ENCODE results near the gene TRIM9.

The TRIM9 gene

GRCh38 chr14:51058382-51058781 is 36.5 kb downstream of the TRIM9 start:
- DNase-seq (ENCODE audit: low read depth, low spot score) = no peak

- no peak for DNase-seq (ENCODE audit: low read depth, low spot score)
Observed at GRCh38 chr14:51056421-51056820, 38.5 kb downstream of the TRIM9 start.

- DNase-seq (ENCODE audit: low read depth, low spot score) = no peak
Observed at GRCh38 chr14:51053157-51053556, 41.7 kb downstream of the TRIM9 start.

GRCh38 chr14:51044961-51045360 is 49.9 kb downstream of the TRIM9 start:
- DNase-seq (ENCODE audit: low read depth, low spot score) = no peak

GRCh38 chr14:51041883-51042282 is 53.0 kb downstream of the TRIM9 start:
- no peak for DNase-seq (ENCODE audit: low read depth, low spot score)

GRCh38 chr14:51041108-51041531 is 53.8 kb downstream of the TRIM9 start:
- DNase-seq (ENCODE audit: low read depth, low spot score) = no peak

GRCh38 chr14:51039252-51039651 is 55.7 kb downstream of the TRIM9 start:
- DNase-seq (ENCODE audit: low read depth, low spot score) = no peak

GRCh38 chr14:51035611-51036192 is 59.2 kb downstream of the TRIM9 start:
- no peak for DNase-seq (ENCODE audit: low read depth, low spot score)

GRCh38 chr14:51028851-51029754 is 65.8 kb downstream of the TRIM9 start:
- DNase-seq (ENCODE audit: low read depth, low spot score) = no peak

- no peak for DNase-seq (ENCODE audit: low read depth, low spot score)
Observed at GRCh38 chr14:51028361-51028760, 66.5 kb downstream of the TRIM9 start.

GRCh38 chr14:51024377-51024776 is 70.5 kb downstream of the TRIM9 start:
- DNase-seq (ENCODE audit: low read depth, low spot score) = no peak

GRCh38 chr14:51023964-51024363 is 70.9 kb downstream of the TRIM9 start:
- no peak for DNase-seq (ENCODE audit: low read depth, low spot score)

- no peak for DNase-seq (ENCODE audit: low read depth, low spot score)
Observed at GRCh38 chr14:51022769-51023168, 72.1 kb downstream of the TRIM9 start.

- DNase-seq (ENCODE audit: low read depth, low spot score) = no peak
Observed at GRCh38 chr14:51020024-51020710, 74.7 kb downstream of the TRIM9 start.

- DNase-seq (ENCODE audit: low read depth, low spot score) = no peak
Observed at GRCh38 chr14:51019089-51019488, 75.8 kb downstream of the TRIM9 start.

GRCh38 chr14:51018521-51018920 is 76.4 kb downstream of the TRIM9 start:
- DNase-seq (ENCODE audit: low read depth, low spot score) = no peak

- DNase-seq (ENCODE audit: low read depth, low spot score) = no peak
Observed at GRCh38 chr14:51014625-51015024, 80.3 kb downstream of the TRIM9 start.

- no peak for DNase-seq (ENCODE audit: low read depth, low spot score)
Observed at GRCh38 chr14:51014086-51014485, 80.8 kb downstream of the TRIM9 start.

GRCh38 chr14:51012055-51012454 is 82.8 kb downstream of the TRIM9 start:
- DNase-seq (ENCODE audit: low read depth, low spot score) = no peak

GRCh38 chr14:51008446-51008845 is 86.5 kb downstream of the TRIM9 start:
- no peak for DNase-seq (ENCODE audit: low read depth, low spot score)

- no peak for DNase-seq (ENCODE audit: low read depth, low spot score)
Observed at GRCh38 chr14:51006781-51007211, 88.1 kb downstream of the TRIM9 start.

GRCh38 chr14:51006324-51006723 is 88.6 kb downstream of the TRIM9 start:
- no peak for DNase-seq (ENCODE audit: low read depth, low spot score)

Data from activated naive CD8-positive, alpha-beta T cell treated with anti-CD3 and anti-CD28 coated beads, Interleukin-2, amount 50 U/mL, for 16 hours (primary cell).